Body of pancreas (tissue), 4 donors: ENCODE measurements around the gene CSTF1. TPM values are rescaled to one million over a fixed set of nuclear protein-coding genes. Genes with fewer than 3 reads are reported as not detected.

Experiments
- ATAC-seq: fragments of 150-250 bp; one replicate; pipeline ENCODE4 v1.9.1; 2016
- DNase-seq, 4 donors: peaks; one replicate each; pipeline ENCODE4 v3.0.0-alpha.2; 2019
- H3K27ac ChIP-seq, 4 donors: fragments of 200-600 bp; sonication (generic); 1 replicate in 3 of 4; 2 replicates in 1 of 4; pipeline versions ENCODE4 v1.5.1 to v1.6.1; 2016 to 2019; ENCODE audit warnings: mild to moderate bottlenecking in 1 of 4, mixed read lengths in 1 of 4, moderate library complexity in 1 of 4
- H3K27me3 ChIP-seq, 2 donors: fragments of 200-600 bp; sonication (generic); one replicate each; pipeline ENCODE4 v1.6.0; 2016; ENCODE audit warnings: mild to moderate bottlenecking in 1 of 2
- H3K36me3 ChIP-seq, 2 donors: fragments of 200-600 bp; sonication (generic); replicated peaks in 1 of 2; 2 replicates each; pipeline ENCODE4 v1.5.1; 2016; ENCODE audit warnings: low read depth in 2 of 2; ENCODE audit not compliant: insufficient read depth in 1 of 2
- H3K4me1 ChIP-seq: fragments of 200-600 bp; sonication (generic); one replicate; pipeline ENCODE4 v1.6.0; 2016
- H3K4me3 ChIP-seq, 2 donors: fragments of 200-600 bp; sonication (generic); 1 replicate in 1 of 2; 2 replicates in 1 of 2; pipeline ENCODE4 v1.5.1; 2016 to 2019
- H3K9me3 ChIP-seq, 3 donors: fragments of 200-600 bp; sonication (generic); 1 replicate in 2 of 3; 2 replicates in 1 of 3; pipeline ENCODE4 v1.5.1; 2016
- POLR2A ChIP-seq, 3 donors: fragments of 450-650 bp; IDR thresholded peaks; one replicate each; pipeline ENCODE4 v1.6.1; 2016; ENCODE audit warnings: antibody characterized with exemption in 3 of 3, mild to moderate bottlenecking in 2 of 3
- WGBS, 2 donors: methylation state at CpG; one replicate each; pipeline ENCODE4 v1.1.5; 2017; 5-methylcytosine and 5-hydroxymethylcytosine counted together
- intact Hi-C: fragments of 100-400 bp; cut with DNase I; formaldehyde crosslinking; loops from one replicate; pipeline ENCODE4 v1.15.1; 2023
- total RNA-seq, 2 donors: library from RNA; depleted of rRNA; stranded (reverse); fragments of >200 nt; gene quantifications; one replicate each; pipeline ENCODE4 v1.1.0, GENCODE V29; 2016
- TF ChIP-seq, protein P1 (sequence below), 7 experiments: fragments of 450-650 bp in 4 of 7; fragments of 200-600 bp in 3 of 7; sonication (generic) in 3 of 7; IDR thresholded peaks; one replicate each; pipeline ENCODE4 v1.5.1; 2016 to 2019; ENCODE audit warnings: antibody characterized with exemption in 7 of 7

Gene CSTF1
- total RNA-seq, 2 donors from 2014 or later: 12.2 to 14.5 TPM

DNA sequence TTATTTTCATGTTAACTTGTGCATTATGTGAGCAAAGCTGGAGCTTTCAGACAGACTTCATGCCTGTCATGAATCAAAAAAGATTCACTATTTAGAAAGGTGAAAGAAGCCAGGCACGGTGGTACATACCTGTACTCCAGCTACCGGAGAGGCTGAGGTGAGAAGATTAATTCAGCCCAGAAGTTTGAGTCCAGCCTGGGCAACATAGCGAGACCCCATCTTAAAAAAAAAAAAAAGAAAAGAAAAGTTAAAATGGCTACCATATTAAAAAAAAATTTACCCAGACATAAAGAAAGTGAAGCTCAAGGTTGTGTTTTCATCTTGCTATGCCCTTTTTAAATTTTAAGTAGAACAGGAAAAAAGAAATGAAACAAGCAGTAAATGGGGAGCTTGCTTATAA is 20.5 kb downstream of the CSTF1 start:
- intact Hi-C loops: no loop called here
- no peaks in the 10 kb centered on the region for H3K4me1 ChIP-seq
- no peak for TF ChIP-seq POLR2A (IDR thresholded peaks at IDR 0.05)
- TF ChIP-seq, protein P1, sequence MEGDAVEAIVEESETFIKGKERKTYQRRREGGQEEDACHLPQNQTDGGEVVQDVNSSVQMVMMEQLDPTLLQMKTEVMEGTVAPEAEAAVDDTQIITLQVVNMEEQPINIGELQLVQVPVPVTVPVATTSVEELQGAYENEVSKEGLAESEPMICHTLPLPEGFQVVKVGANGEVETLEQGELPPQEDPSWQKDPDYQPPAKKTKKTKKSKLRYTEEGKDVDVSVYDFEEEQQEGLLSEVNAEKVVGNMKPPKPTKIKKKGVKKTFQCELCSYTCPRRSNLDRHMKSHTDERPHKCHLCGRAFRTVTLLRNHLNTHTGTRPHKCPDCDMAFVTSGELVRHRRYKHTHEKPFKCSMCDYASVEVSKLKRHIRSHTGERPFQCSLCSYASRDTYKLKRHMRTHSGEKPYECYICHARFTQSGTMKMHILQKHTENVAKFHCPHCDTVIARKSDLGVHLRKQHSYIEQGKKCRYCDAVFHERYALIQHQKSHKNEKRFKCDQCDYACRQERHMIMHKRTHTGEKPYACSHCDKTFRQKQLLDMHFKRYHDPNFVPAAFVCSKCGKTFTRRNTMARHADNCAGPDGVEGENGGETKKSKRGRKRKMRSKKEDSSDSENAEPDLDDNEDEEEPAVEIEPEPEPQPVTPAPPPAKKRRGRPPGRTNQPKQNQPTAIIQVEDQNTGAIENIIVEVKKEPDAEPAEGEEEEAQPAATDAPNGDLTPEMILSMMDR (IDR thresholded peaks at IDR 0.05): no peak
- ATAC-seq (no peak), DNase-seq (no peak)
- H3K36me3 ChIP-seq: no peaks in the 10 kb centered on the region
- H3K27ac ChIP-seq: peak overlapping the region in 2 of 4 donors; percentile 28 to 76
- 94 to 97% methylated on average over 3 of the region's 3 CpGs for WGBS, 2 donors
- H3K4me3 ChIP-seq: no peak overlapping the region
- H3K9me3 ChIP-seq: no peaks in the 10 kb centered on the region
- no peaks in the 10 kb centered on the region for H3K27me3 ChIP-seq

DNA sequence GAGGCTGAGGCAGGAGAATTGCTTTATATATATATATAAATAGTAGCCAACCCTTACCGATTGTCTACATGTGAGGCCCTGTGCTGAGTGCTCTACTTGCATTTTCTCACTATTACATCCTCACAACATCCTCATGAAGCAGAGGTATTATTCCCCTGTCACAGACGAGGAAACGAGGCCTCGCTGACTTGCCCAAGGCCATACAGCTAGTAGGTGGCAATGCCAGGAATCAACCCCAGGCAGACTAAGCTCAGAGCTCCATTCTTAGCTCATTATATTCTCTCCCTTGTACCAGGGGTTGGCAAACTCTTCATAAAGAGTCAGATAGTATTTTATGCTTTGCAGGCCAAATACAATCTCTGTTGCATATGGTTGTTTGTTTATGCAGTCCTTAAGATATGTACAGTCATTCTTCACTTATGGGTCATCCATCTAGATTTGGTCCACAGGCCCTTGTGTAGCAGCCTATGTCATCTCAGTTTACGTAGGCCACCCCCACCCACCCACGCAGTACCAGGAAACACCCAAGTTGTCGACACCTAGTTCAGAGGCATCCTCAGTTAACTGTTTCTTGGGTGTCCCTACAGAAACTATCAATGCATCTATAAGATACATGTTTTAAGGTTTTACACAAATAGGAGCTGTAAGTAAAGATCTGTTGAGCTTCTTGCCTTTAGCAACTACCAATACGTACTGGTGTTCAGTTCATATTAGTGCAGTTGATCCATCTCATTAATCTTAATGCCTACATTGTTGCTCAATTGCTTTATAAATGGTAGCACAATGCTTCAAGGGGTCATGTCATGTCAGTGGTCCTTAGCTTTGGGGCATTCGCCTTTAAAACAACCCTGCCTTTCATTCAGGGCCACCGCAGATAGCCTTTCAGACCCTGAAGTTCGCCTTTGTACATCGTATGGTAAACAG is 22.7 kb downstream of the CSTF1 start:
- Histone ChIP-seq H3K9me3 (no peaks in the 10 kb centered on the region), H3K27me3 (no peaks in the 10 kb centered on the region), H3K36me3 (no peaks in the 10 kb centered on the region), H3K4me3 (no peak overlapping the region), H3K27ac (no peak overlapping the region), H3K4me1 (no peaks in the 10 kb centered on the region)
- DNase-seq (no peak), ATAC-seq (no peak)
- intact Hi-C loops: no loop called here
- TF ChIP-seq, protein P1 (IDR thresholded peaks at IDR 0.05): no peak
- TF ChIP-seq POLR2A (IDR thresholded peaks at IDR 0.05): no peak
- 83 to 87% methylated on average over 12 of the region's 12 CpGs for WGBS, 2 donors

DNA sequence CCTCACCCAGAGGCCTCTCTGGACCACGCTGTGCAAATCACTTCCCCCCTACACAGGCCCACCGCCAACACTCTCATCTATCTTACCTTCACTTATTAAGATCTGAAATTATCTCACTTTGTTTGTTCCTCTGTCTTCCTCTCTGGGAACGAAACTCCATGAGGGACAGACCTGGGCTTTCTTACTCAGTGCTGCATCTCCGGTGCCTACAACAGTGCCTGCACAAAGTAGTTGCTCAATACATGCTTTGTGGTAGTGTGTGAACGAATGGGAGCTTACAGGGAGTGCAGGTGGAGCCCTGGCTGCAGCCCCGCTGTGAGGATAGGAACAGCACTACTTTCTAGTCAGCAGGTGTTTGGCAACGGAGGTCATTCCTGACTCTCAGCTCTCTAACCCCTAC is 25.0 kb downstream of the CSTF1 start:
- ATAC-seq: no peak
- Histone ChIP-seq H3K4me1 (no peaks in the 10 kb centered on the region), H3K4me3 (no peak overlapping the region), H3K9me3 (no peaks in the 10 kb centered on the region), H3K27ac (no peak overlapping the region), H3K27me3 (no peaks in the 10 kb centered on the region), H3K36me3 (no peaks in the 10 kb centered on the region)
- TF ChIP-seq, protein P1 (IDR thresholded peaks at IDR 0.05): no peak
- no peak for TF ChIP-seq POLR2A (IDR thresholded peaks at IDR 0.05)
- 85 to 93% methylated on average over 5 to 7 of the region's 7 CpGs for WGBS, 2 donors
- intact Hi-C loops: no loop called here
- no peak for DNase-seq

DNA sequence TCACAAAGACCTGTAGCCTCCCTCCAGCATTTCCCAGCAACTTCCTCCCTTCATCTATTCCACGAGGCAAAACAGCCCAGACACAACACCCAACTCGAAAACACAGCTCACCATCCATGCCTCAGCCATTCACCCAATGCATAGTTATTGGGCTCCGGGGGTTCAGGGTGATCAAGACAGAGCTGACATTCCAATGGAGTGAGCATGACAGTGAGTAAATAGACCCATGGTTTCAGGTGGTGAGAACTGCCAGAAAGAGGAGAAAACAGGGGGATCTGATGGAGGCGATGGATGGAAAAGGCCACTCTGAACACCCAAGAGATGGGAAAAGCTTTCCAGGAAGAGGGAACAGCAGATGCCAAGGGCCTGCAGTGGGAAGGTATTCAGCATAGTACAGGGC is 25.5 kb downstream of the CSTF1 start:
- intact Hi-C loops: no loop called here
- no peak for DNase-seq

More for the DNA sequence above, 25.5 kb downstream of the CSTF1 start:
- Histone ChIP-seq H3K4me3 (no peak overlapping the region), H3K9me3 (no peaks in the 10 kb centered on the region), H3K27me3 (no peaks in the 10 kb centered on the region), H3K36me3 (no peaks in the 10 kb centered on the region), H3K4me1 (no peaks in the 10 kb centered on the region), H3K27ac (peak overlapping the region in 1 of 4 donors; percentile 63)
- 81 to 84% methylated on average over 4 of the region's 4 CpGs for WGBS, 2 donors
- no peak for TF ChIP-seq POLR2A (IDR thresholded peaks at IDR 0.05)
- TF ChIP-seq, protein P1 (IDR thresholded peaks at IDR 0.05): no peak
- ATAC-seq: no peak
